Measurements from ENCODE around the gene CYB5B. TPM values are rescaled to one million over a fixed set of nuclear protein-coding genes. Genes with fewer than 3 reads are reported as not detected.

CYB5B gene
- polyA plus RNA-seq (2012; rRNA removed), result 64.4 and 86.1 TPM in 2 replicates
- 65.8 and 78.1 TPM in 2 replicates for polyA plus RNA-seq (2012; cell fraction: cytosol; rRNA removed)
- polyA plus RNA-seq (2012; cell fraction: nucleus; rRNA removed), result 15.2 and 43.7 TPM in 2 replicates

GRCh38 chr16:69424053-69424934, at the start of gene CYB5B:
Gene CYB5B, plus strand, starts transcription at chr16:69424619. Its CDS starts 65 bp downstream, at chr16:69424684.
- Histone ChIP-seq H4K20me1 (ENCODE audit: insufficient read depth) (no peaks in the 10 kb centered on the region), H3K9me3 (no peaks in the 10 kb centered on the region), H3F3A (replicated peaks; ENCODE audit: insufficient read depth) (peaks cover 18% of the 10 kb centered on the region), H3K4me3 (ENCODE audit: low read depth in 2 of 2, low read length in 1 of 2) (peak within 1 kb of the TSS; percentile 82 to 84), H3K4me2 (peak within 1 kb of the TSS; percentile 85), H3K27me3 (ENCODE audit: insufficient read depth) (no peaks in the 10 kb centered on the region), H3K36me3 (replicated peaks in 1 of 2; ENCODE audit: control insufficient read depth in 1 of 2, insufficient read depth in 2 of 2, low read length in 1 of 2) (peaks cover 3 to 22% of the 10 kb centered on the region in 2 experiments), H3K9me2 (no peaks in the 10 kb centered on the region), H3K27ac (ENCODE audit: low read depth in 2 of 2, low read length in 1 of 2) (peak within 1 kb of the TSS; percentile 69), H3K79me2 (ENCODE audit: insufficient read depth) (peaks cover 48% of the 10 kb centered on the region), H3K4me1 (ENCODE audit: control insufficient read depth in 1 of 2, insufficient read depth in 2 of 2, low read depth in 1 of 2, low read length in 1 of 2) (peaks cover 0 to 5% of the 10 kb centered on the region in 2 experiments; a peak in 1 of 4 replicates), H2AFZ (ENCODE audit: low read depth) (peak within 1 kb of the TSS; percentile 98), H3K9ac (peak within 1 kb of the TSS; percentile 87)
- 4% methylated on average over 40 of the region's 40 CpGs for WGBS (ENCODE audit: low lambda C conversion rate)
- POLR2A ChIA-PET, result no interaction called here
- DNase-seq, result peak; percentile 91
- CTCF ChIA-PET, result interaction anchor here (0.8 to 2.3 kb wide), 3 partner anchors 26 to 143 kb away, joined by 3 to 7 read pairs (median 3); no protein-coding TSS in a partner anchor
- TF ChIP-seq TAF1 (IDR thresholded peaks at IDR 0.05; ENCODE audit: borderline replicate concordance, low read depth, low read length) (peak; percentile 83), NRF1 (IDR thresholded peaks at IDR 0.05; ENCODE audit: low read depth, low read length) (no peak), TCF12 (IDR thresholded peaks at IDR 0.05) (no peak), GATA2 (CRISPR knock-in tag; IDR thresholded peaks at IDR 0.05) (no peak), IRF3 (IDR thresholded peaks at IDR 0.05; ENCODE audit: low read depth, low read length) (peak; percentile 65; the same call in 1 of the 2 replicates), MEF2A (IDR thresholded peaks at IDR 0.05; ENCODE audit: borderline replicate concordance, low read depth) (no peak), MAX (IDR thresholded peaks at IDR 0.05; ENCODE audit: low read depth) (0 out of 2 replicates have a peak, but pooled peaks have one; percentile 15), ELF1 (IDR thresholded peaks at IDR 0.05) (peak; percentile 88), JUND (IDR thresholded peaks at IDR 0.05) (no peak), RAD21 (IDR thresholded peaks at IDR 0.05; ENCODE audit: low read length) (no peak), SMC3 (IDR thresholded peaks at IDR 0.05; ENCODE audit: low read depth, low read length) (no peak), EP300 (IDR thresholded peaks at IDR 0.05; ENCODE audit: borderline replicate concordance in 1 of 2, low read depth in 1 of 2, low read length in 1 of 2) (no peak), RXRA (IDR thresholded peaks at IDR 0.05; ENCODE audit: borderline replicate concordance, low read depth) (no peak), TEAD4 (IDR thresholded peaks at IDR 0.05; ENCODE audit: borderline replicate concordance, insufficient read depth) (no peak), POLR2AphosphoS5 (IDR thresholded peaks at IDR 0.05; ENCODE audit: low read depth, low read length) (peak; percentile 92), FOXM1 (IDR thresholded peaks at IDR 0.05; ENCODE audit: low read depth) (no peak), RFX5 (IDR thresholded peaks at IDR 0.05; ENCODE audit: low read length) (no peak), REST (IDR thresholded peaks at IDR 0.05; ENCODE audit: low read depth, low read length) (peak; percentile 68; the same call in 1 of the 2 replicates), SIN3A (IDR thresholded peaks at IDR 0.05; ENCODE audit: borderline replicate concordance, low read depth, low read length) (peak; percentile 63; the same call in 1 of the 2 replicates), CTCF (IDR thresholded peaks at IDR 0.05) (0 out of 2 replicates have a peak, but pooled peaks have one; percentile 9), MXI1 (IDR thresholded peaks at IDR 0.05; ENCODE audit: low read depth, low read length) (peak; percentile 91), PBX3 (IDR thresholded peaks at IDR 0.05) (peak; percentile 83), NFIC (IDR thresholded peaks at IDR 0.05; ENCODE audit: borderline replicate concordance) (peak; percentile 75), USF1 (IDR thresholded peaks at IDR 0.05; ENCODE audit: borderline replicate concordance, low read depth) (no peak)

Data from SK-N-SH (cell line).